ENCODE results near the gene SEC61A1.

The SEC61A1 gene

DNA sequence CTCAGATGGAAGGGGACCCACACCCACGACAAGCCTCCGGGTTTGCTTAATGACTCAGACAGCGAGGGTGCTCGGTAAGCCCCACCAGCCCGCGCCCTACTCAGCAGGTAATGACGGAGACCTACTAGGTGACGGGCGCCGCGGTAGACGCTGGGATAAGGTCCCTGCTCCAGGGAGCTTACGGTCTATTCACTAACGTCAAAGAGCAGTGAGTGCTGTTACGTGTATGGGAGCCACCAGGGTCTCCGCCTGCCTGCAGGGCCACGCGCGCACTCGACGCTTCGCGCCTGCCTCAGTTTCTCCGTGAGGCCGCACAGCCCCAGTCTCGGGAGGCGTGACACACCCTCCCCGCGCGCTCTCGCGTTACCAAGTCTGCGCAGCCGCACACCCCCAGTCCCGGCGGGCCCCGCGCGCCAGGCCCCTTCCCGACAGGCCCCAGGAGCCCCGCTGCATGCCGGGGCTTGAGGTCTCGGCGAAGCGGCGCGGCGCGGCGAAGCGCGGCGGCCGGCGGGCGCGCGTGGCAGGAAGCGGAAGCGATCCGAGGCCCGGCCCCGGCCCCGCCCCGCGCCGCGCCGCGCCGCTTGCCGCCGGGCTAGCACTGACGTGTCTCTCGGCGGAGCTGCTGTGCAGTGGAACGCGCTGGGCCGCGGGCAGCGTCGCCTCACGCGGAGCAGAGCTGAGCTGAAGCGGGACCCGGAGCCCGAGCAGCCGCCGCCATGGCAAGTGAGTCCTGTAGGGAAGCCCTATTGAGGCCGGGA, at the start of gene SEC61A1:
TSS of gene SEC61A1 (plus strand) at position 601 of the 758 bp plus-strand sequence. CDS start at position 717, 116 bp downstream.
- peak; percentile 96 for DNase-seq

DNA sequence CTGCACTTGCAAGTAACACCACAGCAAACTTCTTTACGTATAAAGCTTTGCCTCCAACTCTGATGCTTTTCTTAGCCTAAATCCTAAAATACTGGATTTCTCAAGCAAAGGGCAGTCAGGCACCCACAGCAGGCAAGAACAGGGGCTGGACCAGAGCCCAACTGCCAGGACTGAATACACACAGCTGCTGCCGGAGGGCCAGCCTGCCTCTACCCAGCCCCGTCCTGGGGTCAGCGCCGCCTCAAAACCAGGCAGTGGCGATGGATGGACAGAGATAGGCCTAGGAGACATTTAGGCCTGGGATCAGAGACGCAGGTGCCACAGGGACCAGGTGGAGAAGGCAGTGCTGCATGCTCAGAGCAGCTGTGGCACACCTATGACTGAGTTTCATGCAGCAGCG, 47.6 kb upstream of the SEC61A1 start:
- no peak for DNase-seq

GRCh38 chr3:128006061-128007032, 45.9 kb upstream of the SEC61A1 start:
- no peak for DNase-seq

GRCh38 chr3:128007033-128007424, 45.2 kb upstream of the SEC61A1 start:
- DNase-seq = no peak

GRCh38 chr3:128009952-128010846, 42.0 kb upstream of the SEC61A1 start:
- no peak for DNase-seq

GRCh38 chr3:128011140-128011539, 41.1 kb upstream of the SEC61A1 start:
- DNase-seq = peak; percentile 51

DNA sequence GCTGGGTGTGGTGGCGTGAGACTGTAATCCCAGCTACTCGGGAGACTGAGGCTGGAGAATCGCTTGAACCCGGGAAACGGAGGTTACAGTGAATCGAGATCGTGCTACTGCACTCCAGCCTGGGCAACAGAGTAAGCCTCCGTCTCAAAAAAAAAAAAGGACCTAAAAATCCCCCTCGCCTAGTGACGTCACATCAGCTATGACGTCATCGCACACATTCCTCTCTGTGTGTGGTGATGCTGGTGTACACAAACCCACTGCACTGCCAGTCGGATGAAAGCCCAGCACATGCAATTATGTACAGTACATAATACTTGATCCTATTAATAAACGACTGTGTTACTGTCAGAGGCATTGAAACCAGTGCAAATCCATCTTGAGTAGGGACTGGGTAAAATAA, 40.2 kb upstream of the SEC61A1 start:
- no peak for DNase-seq

DNA sequence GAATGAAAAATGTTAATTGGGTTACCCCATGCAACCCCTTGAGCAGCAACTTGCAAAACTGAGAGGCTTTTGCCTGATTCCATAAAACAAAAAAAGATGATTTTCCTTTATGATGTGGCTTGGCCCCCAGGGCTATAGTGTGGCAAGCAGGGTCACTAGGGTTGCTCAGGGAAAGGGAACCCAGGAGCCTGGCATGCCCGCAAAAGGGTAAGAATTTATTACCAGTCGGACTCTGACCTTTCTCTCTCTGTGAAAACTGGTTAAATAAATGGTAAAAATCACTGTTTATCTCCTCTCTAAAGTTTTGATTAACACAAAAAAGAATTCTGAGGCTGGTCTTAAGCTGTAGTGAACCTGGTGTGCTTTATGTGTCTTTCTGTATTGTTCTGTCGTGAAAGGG, 37.7 kb upstream of the SEC61A1 start:
- no peak for DNase-seq

GRCh38 chr3:128016502-128016901, 35.7 kb upstream of the SEC61A1 start:
- DNase-seq = no peak

GRCh38 chr3:128021768-128022372, 30.4 kb upstream of the SEC61A1 start:
- no peak for DNase-seq

DNA sequence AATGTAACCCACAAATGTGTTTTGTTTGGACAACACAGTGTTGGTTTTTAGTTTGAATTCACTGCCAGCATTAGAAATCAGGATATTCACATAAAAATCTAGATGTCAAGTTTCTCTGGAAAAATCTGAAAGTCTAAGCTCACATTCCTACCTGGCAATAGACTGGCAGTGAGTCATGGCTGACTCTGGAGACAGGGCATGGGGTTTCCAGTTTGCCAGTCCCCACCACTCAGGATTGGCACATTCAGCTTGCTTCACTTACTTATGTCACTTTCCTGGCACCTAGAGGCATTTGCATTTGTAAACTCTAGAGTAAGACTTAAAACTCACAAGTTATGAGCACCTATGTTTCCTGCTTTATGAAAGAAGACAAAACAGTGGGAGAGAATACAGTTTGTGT, 19.1 kb upstream of the SEC61A1 start:
- no peak for DNase-seq

DNA sequence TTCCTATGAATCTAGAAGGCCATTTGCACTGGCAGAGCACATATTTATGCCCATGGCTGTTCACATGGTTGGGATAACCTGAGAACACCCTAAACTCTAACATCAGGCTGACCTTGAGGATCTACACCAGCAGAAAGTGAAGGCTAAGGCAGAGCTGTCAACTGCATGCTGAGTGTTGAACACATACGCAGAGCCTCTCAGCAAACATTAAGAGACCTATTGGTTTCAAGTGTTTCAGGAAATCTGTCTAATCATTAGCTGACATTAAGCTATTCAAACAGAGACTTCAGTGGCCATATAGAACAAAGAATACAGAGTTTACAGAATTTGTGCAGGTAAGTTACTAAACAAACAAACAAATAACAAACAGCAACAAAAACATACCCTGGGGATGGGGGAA, 16.1 kb upstream of the SEC61A1 start:
- no peak for DNase-seq

DNA sequence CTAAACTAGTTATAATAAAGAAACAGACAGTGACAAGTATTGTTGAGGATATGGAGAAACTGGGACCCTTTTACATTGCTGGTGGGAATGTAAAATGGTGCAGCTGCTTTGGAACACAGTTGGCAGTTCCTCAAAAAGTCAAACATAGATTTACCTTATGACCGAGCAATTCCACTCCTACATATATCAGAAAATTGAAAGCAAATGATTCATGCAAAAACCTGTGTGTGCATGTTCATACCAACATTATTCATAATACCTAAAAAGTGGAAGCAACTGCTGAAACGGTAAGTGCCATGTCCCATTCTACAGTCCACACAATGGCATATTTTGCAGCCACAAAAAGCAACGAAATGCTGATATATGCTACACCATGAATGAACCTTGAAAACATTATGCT, 12.2 kb upstream of the SEC61A1 start:
- DNase-seq = no peak

GRCh38 chr3:128040660-128041059, 11.6 kb upstream of the SEC61A1 start:
- no peak for DNase-seq

DNA sequence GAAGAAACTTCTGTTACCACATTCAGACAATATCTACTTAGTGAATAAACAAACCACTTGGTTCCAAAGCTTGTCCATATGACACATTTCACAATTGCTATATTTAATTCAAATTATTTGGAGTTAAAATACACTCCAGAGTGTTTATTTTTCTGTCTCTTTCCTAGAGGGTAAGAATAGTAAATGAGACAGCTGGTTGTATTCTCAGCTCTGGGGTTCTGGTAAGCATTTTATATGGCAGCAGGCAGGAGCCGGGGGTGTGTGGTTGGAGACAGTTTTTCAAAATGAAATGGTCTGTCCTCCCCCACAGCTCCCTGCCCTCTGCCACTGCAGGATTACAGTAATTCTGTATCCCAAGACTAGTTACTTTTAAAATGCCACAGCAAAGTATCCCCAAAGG, 10.9 kb upstream of the SEC61A1 start:
- DNase-seq = no peak

- DNase-seq = no peak
Observed at GRCh38 chr3:128050597-128050996, 1.6 kb upstream of the SEC61A1 start.

DNA sequence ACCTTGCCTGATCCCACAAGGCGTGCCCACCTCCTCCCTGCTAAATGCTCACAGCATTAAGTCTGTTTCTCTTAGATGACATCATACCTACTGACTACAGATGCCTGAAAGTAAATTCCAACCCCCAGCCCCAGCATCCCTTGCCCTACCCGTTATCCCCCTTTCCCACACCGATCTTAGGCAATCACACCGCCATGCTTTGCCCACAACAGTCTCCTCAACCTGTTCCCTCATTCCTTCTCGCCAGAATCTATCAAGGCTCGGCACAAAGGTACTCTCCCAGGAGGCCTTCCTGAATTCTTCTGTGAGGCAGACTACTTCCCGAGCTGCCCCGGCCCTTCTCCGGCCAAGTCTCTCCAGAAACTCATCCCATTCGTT, 789 bp upstream of the SEC61A1 start:
- DNase-seq = no peak

DNA sequence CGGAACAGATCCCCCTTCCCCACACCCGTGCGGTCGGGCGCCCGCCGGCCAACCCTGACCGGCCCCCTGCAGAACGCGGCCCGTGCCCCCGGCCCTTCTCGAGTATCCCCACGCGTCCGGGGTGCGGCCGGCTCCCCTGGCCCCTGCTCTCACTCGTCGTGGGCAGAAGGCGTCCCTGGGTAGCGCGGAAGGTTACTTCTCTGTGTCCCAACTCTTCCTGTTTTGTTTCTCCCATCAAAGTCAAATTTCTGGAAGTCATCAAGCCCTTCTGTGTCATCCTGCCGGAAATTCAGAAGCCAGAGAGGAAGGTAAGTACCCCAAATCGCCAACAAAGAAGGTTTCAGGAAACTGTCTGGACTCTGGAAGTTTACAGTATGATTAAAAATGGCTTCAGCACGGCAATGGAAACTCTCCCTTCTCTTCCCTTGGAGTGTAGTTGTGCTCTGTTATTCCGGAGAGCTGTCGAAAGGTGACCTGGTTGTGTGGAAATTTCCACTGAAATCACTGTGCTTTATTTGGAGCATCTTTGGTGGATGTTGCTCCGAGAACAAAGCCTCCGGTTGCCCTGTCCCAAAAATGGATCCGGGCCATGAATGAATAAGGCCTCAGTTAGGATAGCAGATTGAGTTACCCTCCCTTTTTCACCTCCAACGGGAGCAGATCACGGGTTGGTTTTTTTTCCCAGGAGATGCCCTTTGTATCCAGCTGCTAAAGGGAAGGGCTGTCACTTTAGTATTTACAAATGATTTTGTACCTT, 536 bp downstream of the SEC61A1 start:
- DNase-seq = no peak

- no peak for DNase-seq
Observed at GRCh38 chr3:128053614-128054013, 1.4 kb downstream of the SEC61A1 start.

DNA sequence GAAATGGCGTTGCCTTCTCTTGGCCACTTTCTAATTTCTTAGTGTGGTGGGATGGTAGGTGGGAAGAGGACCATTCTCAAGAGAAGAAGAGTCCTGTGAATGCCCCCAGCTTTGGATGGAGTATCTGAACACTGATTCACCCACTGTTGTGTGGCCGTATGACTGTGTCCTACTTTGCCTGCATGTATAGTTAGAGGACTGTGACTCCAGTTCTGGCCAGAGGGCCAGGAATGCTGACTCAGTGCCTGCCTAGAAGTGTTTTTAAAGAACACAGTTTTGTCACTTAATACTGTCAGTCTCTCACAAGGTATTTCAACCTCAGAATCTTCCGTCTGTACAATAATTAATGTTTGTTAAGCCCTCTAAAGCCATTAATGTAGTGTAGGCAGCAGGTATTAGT, 2.1 kb downstream of the SEC61A1 start:
- DNase-seq = no peak

- DNase-seq = no peak
Observed at GRCh38 chr3:128056258-128056657, 4.0 kb downstream of the SEC61A1 start.

All from 8988T (cell line).